Measurements from ENCODE around the gene AP5M1.

Gene AP5M1

DNA sequence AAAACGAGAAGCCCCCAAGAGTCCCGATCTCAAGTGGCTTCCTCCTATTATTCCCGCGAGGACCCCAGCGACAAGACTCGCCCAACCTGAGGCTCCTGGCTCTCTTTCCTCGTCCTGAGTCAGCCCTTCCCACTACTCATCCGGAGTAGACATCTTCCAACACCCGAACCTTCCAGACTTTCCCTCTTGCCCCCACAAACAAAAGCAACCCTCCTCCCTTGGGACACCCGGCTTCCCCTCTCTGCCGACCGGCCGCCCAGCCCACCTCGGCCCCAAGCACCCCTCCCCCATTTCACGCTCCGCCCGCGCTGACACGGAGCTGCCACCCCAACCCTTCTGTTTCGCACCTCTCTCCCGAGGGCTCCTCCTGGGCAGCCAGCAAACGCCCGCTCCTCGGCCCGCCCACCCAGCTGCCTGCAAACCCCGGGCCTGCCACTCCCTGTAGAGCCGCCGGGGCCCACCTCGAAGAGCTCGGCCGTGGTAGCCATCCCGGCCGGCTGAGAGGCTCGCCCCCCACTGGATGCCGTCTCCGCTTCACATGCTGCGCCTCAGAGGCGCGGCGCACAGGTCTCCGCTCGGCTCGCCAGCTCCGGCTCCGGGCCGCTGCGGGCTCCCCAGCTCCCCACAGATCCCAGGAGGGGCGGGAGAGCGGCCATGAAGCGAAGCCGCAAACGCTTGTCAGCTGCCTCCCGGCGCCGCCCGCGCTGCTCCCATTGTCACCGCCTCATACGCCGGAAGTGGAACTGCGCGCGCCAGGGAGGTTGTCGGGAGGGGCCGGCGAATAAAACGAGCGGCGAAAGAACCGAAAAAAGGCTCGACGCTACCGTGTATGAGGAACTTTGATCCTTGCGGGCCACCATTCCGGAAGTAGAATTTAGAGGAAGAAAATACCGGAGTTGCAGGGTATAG is at the start of gene AP5M1, which contains the start of gene EXOC5:
Gene AP5M1 (plus strand): TSS at position 811 of the 909 bp plus-strand sequence. CDS start 344 bp downstream, outside the sequence.
Gene EXOC5 (minus strand): TSS at position 745 of the 909 bp plus-strand sequence. CDS start 257 bp downstream, at position 488.
- TF ChIP-seq GATA3 (IDR thresholded peaks at IDR 0.05; ENCODE audit: low read depth, low read length), result no peak

GRCh38 chr14:57221931-57222330 is 46.8 kb upstream of the AP5M1 start:
- TF ChIP-seq GATA3 (IDR thresholded peaks at IDR 0.05; ENCODE audit: low read depth, low read length) (no peak), GATA2 (IDR thresholded peaks at IDR 0.05; ENCODE audit: low read depth, low read length) (no peak)

- no peak for TF ChIP-seq GATA2 (IDR thresholded peaks at IDR 0.05; ENCODE audit: low read depth, low read length)
- no peak for TF ChIP-seq GATA3 (IDR thresholded peaks at IDR 0.05; ENCODE audit: low read depth, low read length)
These were observed 41.7 kb upstream of the AP5M1 start for GRCh38 chr14:57227083-57227482.

GRCh38 chr14:57232006-57232405 is 36.8 kb upstream of the AP5M1 start:
- TF ChIP-seq GATA2 (IDR thresholded peaks at IDR 0.05; ENCODE audit: low read depth, low read length) (no peak), GATA3 (IDR thresholded peaks at IDR 0.05; ENCODE audit: low read depth, low read length) (no peak)

- no peak for TF ChIP-seq GATA2 (IDR thresholded peaks at IDR 0.05; ENCODE audit: low read depth, low read length)
- no peak for TF ChIP-seq GATA3 (IDR thresholded peaks at IDR 0.05; ENCODE audit: low read depth, low read length)
These were observed 25.5 kb upstream of the AP5M1 start for GRCh38 chr14:57243320-57243719.

DNA sequence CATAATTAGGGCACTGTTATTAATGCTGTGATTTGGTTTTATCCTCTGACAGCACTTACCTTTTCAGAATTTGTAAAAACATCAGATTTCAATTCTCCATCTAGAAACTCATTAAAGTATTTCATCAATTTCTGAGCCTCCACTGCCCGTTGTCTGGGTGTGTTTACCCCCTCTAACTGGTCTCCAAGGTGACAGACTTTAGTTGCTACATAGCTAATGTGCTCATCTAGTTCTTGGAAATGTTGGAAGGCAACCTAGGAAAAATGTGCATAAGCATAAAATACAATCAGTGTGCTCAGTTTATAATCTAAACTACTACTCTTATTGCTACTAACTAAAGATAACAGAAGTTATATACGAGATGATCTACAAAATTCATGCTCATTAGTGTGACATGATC is 24.7 kb upstream of the AP5M1 start:
- no peak for TF ChIP-seq GATA3 (IDR thresholded peaks at IDR 0.05; ENCODE audit: low read depth, low read length)

- no peak for TF ChIP-seq GATA3 (IDR thresholded peaks at IDR 0.05; ENCODE audit: low read depth, low read length)
- no peak for TF ChIP-seq GATA2 (IDR thresholded peaks at IDR 0.05; ENCODE audit: low read depth, low read length)
These were observed 22.8 kb upstream of the AP5M1 start for GRCh38 chr14:57245941-57246340.

DNA sequence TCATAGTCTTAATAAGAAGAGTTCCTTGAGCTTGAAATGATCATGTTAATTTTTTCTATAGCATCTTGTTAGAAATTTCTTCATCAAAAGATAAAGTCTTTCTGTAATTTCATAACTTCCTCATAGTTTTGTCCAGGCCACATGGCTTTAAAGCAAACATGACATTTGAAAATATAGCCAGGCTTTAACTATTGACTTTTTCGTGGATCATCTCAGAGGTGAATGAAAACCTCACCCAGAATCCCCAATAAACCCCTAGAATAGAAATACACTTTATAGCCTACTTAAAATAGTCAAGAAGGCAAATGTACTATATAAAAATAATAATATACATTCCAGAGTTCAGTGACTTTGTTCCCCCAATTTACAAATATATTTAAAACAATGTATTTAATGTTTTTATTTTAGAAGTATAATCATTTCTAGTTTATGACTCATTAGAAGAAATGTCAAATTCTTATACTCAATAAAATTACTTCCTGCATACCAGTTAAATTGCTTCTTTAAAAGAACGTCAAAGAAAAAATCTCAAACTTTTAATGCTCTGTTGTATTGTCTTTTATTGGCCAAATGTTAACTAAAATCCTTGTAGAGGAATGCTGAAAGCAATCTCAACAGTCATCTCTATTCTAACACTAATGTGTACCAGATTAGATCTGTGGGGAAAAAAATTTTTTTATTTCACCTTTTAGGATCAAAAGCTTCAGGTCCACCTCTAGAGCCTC is 21.7 kb upstream of the AP5M1 start:
- TF ChIP-seq GATA2 (IDR thresholded peaks at IDR 0.05; ENCODE audit: low read depth, low read length) (no peak), GATA3 (IDR thresholded peaks at IDR 0.05; ENCODE audit: low read depth, low read length) (no peak)

GRCh38 chr14:57254884-57255283 is 13.9 kb upstream of the AP5M1 start:
- no peak for TF ChIP-seq GATA2 (IDR thresholded peaks at IDR 0.05; ENCODE audit: low read depth, low read length)
- no peak for TF ChIP-seq GATA3 (IDR thresholded peaks at IDR 0.05; ENCODE audit: low read depth, low read length)

DNA sequence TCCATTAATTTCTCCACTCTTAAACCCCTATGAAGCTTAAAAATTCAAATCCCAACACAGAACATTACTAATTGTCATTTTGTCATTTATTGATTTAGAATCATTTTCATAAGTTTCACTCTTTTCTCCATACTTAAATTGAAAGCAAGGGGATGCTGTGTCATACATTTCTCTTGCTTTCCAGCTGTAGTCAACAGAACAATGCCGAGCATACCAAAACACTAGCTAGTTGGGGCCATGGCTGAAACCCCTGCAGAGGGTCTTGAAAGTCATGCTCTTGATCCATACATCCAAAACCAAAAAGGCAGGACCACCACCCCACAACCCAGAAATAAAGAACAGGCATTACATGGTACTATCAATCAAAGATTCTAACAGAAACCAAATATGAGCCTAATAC is 9.1 kb upstream of the AP5M1 start:
- no peak for TF ChIP-seq GATA3 (IDR thresholded peaks at IDR 0.05; ENCODE audit: low read depth, low read length)
- no peak for TF ChIP-seq GATA2 (IDR thresholded peaks at IDR 0.05; ENCODE audit: low read depth, low read length)

GRCh38 chr14:57261604-57262003 is 7.2 kb upstream of the AP5M1 start:
- no peak for TF ChIP-seq GATA2 (IDR thresholded peaks at IDR 0.05; ENCODE audit: low read depth, low read length)
- TF ChIP-seq GATA3 (IDR thresholded peaks at IDR 0.05; ENCODE audit: low read depth, low read length), result no peak

- TF ChIP-seq GATA3 (IDR thresholded peaks at IDR 0.05; ENCODE audit: low read depth, low read length) (no peak), GATA2 (IDR thresholded peaks at IDR 0.05; ENCODE audit: low read depth, low read length) (no peak)
These were observed 6.7 kb upstream of the AP5M1 start for GRCh38 chr14:57262117-57262516.

- TF ChIP-seq GATA2 (IDR thresholded peaks at IDR 0.05; ENCODE audit: low read depth, low read length) (no peak), GATA3 (IDR thresholded peaks at IDR 0.05; ENCODE audit: low read depth, low read length) (no peak)
These were observed 2.7 kb upstream of the AP5M1 start for GRCh38 chr14:57266065-57266464.

DNA sequence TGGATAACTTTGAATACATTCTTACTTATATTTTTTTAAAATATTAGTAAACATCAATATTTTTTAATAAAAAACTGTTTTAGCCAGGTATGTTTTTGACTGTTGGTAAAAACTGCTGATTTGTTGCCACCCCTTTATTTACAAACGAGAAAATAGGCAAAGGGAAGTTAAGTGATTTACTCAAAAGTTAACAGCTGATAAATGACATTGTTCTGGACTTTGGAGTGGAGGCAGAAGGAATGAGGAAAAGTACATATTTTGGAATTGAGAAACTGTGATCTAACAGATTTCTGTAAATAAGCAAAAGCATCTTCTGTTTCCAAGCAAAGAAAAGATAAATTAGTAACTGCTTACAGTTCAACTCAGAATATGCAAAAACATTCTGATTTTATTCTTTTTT is 4.5 kb downstream of the AP5M1 start:
- TF ChIP-seq GATA3 (IDR thresholded peaks at IDR 0.05; ENCODE audit: low read depth, low read length), result no peak
- no peak for TF ChIP-seq GATA2 (IDR thresholded peaks at IDR 0.05; ENCODE audit: low read depth, low read length)

DNA sequence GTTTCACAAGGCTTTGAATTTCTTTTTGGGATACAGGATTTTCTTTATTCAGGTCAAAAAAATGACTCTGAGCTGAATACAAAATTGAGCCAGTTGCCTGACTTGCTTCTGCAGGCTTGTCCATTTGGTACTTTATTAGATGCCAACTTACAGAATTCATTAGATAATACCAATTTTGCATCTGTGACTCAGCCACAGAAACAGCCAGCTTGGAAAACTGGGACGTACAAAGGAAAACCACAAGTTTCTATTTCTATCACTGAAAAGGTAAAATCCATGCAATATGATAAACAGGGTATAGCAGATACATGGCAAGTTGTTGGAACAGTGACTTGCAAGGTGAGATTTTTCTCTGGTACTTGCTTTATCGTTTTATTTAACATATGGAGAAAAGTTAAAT is 5.8 kb downstream of the AP5M1 start:
- TF ChIP-seq GATA2 (IDR thresholded peaks at IDR 0.05; ENCODE audit: low read depth, low read length) (no peak), GATA3 (IDR thresholded peaks at IDR 0.05; ENCODE audit: low read depth, low read length) (no peak)
